GM12875 (cell line): ENCODE data around the gene OGFRL1.

Experiments
- H3K4me3 ChIP-seq: one replicate; pipeline ENCODE4 v1.5.1; 2011; ENCODE audit warnings: low read depth, low read length, control low read depth
- TF ChIP-seq, protein P1 (sequence below): IDR thresholded peaks from 2 replicates; pipeline ENCODE4 v1.5.1; 2011; ENCODE audit warnings: low read depth, mild to moderate bottlenecking, control low read depth, inconsistent platforms, low read length, moderate library complexity, borderline replicate concordance; ENCODE audit not compliant: insufficient read depth

The OGFRL1 gene

DNA sequence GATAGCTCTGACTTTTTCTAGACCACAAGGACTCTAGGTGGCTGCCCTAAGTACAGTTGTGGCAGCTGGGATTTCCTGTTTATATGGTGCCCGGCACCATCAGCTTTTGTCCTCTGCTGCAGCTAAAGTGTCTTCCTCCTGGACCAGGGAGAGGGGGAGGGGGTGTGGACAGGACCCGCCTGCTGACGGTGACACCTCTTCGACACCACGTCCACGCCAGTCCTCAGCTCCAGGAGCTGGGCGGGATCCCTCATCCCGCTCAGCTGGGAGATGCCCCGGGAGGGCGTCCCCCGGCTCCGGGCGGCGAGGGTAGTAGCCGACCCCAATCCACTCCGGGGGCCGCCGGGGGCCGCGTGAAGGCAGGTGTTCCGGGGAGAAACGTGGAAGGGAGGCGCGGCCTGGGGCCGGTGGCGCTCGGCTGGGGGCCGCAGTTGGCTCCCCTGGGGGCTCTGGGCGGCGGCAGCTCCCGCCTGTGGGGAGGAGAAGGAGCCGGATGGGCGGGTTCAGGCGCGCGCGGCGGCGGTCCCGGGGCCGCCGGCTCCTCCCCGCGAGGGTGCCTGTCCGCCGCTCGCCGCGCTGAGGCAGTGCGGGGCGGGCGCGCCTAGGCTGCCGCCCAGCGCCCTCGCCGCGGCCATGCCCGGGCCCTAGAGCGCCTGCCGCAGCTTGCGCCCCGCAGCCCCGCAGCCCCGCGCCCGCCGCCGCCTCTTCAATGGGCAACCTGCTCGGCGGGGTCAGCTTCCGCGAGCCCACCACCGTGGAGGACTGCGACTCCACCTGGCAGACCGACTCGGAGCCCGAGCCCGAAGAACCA lies at the start of gene OGFRL1:
OGFRL1 (plus strand) TSS at position 584 of the 811 bp plus-strand sequence; CDS start at position 710, 126 bp downstream.
- peak within 1 kb of the TSS; percentile 44 for H3K4me3 ChIP-seq
- TF ChIP-seq, protein P1, sequence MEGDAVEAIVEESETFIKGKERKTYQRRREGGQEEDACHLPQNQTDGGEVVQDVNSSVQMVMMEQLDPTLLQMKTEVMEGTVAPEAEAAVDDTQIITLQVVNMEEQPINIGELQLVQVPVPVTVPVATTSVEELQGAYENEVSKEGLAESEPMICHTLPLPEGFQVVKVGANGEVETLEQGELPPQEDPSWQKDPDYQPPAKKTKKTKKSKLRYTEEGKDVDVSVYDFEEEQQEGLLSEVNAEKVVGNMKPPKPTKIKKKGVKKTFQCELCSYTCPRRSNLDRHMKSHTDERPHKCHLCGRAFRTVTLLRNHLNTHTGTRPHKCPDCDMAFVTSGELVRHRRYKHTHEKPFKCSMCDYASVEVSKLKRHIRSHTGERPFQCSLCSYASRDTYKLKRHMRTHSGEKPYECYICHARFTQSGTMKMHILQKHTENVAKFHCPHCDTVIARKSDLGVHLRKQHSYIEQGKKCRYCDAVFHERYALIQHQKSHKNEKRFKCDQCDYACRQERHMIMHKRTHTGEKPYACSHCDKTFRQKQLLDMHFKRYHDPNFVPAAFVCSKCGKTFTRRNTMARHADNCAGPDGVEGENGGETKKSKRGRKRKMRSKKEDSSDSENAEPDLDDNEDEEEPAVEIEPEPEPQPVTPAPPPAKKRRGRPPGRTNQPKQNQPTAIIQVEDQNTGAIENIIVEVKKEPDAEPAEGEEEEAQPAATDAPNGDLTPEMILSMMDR, result 0 out of 2 replicates have a peak, but pooled peaks have one; percentile 7

GRCh38 chr6:71239694-71240093 lies 48.9 kb upstream of the OGFRL1 start:
- H3K4me3 ChIP-seq, result no peak overlapping the region
- TF ChIP-seq, protein P1, result no peak

GRCh38 chr6:71245265-71246049 lies 43.2 kb upstream of the OGFRL1 start:
- TF ChIP-seq, protein P1, result no peak
- H3K4me3 ChIP-seq, result no peak overlapping the region

DNA sequence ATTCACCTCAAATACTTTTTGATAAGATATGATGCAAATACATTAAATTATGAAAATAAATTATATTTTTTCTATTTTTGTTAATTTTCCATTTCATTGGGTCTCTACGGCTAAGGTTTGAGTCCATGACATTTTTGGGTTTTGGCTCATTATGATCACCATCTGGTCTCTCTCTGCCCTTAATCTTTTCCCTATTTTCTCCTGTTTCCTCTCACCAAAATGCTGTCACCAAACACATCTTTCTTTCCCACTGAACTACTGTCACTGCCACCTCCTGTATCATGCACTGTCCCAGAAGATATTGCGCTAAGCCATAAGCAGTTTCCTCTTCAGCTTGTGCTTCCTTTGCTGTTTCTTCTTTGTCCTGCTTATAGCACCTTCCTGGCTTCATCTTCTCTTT lies 42.0 kb upstream of the OGFRL1 start:
- TF ChIP-seq, protein P1, result no peak

DNA sequence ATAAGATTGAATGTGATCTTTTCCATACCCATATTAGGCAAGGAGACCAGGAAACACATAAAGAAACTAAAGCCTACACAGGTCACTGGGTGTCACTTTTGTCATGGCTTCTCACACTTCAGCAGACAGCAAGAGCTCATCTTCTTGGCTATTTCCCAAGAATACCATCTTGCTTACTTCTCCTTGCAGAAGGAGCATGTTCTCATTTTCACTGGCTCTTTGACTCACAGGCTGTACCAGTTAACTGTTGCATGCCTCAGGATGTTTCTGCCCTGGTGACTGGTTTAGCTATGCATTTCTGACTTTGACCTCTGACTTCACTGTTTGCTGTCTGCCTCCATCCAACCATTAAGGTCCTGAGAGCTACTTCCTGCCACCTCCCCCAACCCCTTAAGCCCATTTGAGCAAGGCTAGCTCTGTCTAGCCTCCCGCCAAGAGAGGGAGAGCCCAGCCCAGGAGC lies 40.3 kb upstream of the OGFRL1 start:
- H3K4me3 ChIP-seq, result no peak overlapping the region
- TF ChIP-seq, protein P1, result no peak

More for the DNA sequence above, 42.0 kb upstream of the OGFRL1 start:
- no peak overlapping the region for H3K4me3 ChIP-seq

DNA sequence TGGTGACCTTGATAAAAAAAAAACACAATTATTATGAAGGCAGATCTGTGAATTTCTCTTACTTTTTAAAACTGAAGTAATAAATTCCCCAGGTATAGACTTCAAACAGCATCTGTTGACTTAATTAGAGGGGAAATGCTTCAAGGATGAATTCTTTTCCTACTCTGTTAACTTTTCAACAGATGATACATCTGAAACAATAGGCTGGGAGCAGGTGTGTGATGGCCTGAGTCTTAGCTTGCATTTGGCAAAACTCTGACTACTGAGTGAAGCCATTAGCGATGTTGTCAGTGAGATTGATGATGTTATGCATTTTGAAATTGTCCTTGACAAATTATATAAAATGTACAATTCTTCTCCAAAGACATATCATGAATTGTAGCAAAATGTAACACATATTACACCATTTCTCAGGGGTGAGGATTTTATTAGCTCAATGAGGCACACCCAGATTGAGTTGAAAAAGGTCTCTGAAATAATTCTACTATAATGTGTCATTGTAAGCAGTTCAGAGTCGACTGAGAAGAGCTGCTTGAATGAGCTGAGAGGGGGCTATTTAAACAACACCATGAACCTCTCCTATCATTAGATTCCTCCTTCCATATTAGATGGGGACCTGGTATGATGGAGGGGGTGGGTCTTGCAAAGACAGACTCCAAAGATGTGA lies 39.6 kb upstream of the OGFRL1 start:
- no peak overlapping the region for H3K4me3 ChIP-seq
- TF ChIP-seq, protein P1, result no peak
